Small intestine (tissue), 7 donors: ENCODE data around the gene ABCG5. TPM values are rescaled to one million over a fixed set of nuclear protein-coding genes. Genes with fewer than 3 reads are reported as not detected.
A peak's percentile ranks its signal among the peaks of the same experiment; 100 is the strongest.

Experiments
- DNase-seq, 2 donors: peaks; one replicate each; pipeline versions ENCODE4 v3.0.0 to v3.0.0-alpha.2; 2013
- FAIRE-seq: peaks from 2 replicates; lab custom pipeline; 2012; peaks lifted over from hg19 to GRCh38; lab: Jason Lieb, UNC
- H3K27ac ChIP-seq, 3 donors: one replicate each; pipeline ENCODE4 v1.5.1; 2013; ENCODE audit warnings: low read length in 2 of 3, mild to moderate bottlenecking in 2 of 3, control low read depth in 1 of 3, inconsistent platforms in 1 of 3, low read depth in 1 of 3, moderate library complexity in 1 of 3
- H3K27me3 ChIP-seq, 3 donors: one replicate each; pipeline ENCODE4 v1.6.1; 2013; ENCODE audit warnings: low read length in 3 of 3, inconsistent platforms in 1 of 3; ENCODE audit not compliant: control insufficient read depth in 3 of 3, insufficient read depth in 3 of 3
- H3K36me3 ChIP-seq, 3 donors: one replicate each; pipeline ENCODE4 v1.6.1; 2013; ENCODE audit warnings: low read length in 3 of 3, inconsistent platforms in 1 of 3, low read depth in 1 of 3, mild to moderate bottlenecking in 1 of 3, moderate library complexity in 1 of 3; ENCODE audit not compliant: control insufficient read depth in 3 of 3, insufficient read depth in 2 of 3
- H3K4me1 ChIP-seq, 3 donors: one replicate each; pipeline ENCODE4 v1.6.1; 2013; ENCODE audit warnings: low read length in 2 of 3, inconsistent platforms in 1 of 3, low read depth in 1 of 3, mild to moderate bottlenecking in 1 of 3, moderate library complexity in 1 of 3; ENCODE audit not compliant: control insufficient read depth in 3 of 3, insufficient read depth in 2 of 3
- H3K4me3 ChIP-seq, 3 donors: one replicate each; pipeline ENCODE4 v1.5.1; 2013; ENCODE audit warnings: low read length in 3 of 3, control low read depth in 1 of 3, inconsistent platforms in 1 of 3, low read depth in 1 of 3, mild to moderate bottlenecking in 1 of 3, moderate library complexity in 1 of 3
- H3K9me3 ChIP-seq, 2 donors: one replicate each; pipeline ENCODE4 v1.6.1; 2013; ENCODE audit warnings: low read depth in 1 of 2, low read length in 1 of 2; ENCODE audit not compliant: control insufficient read depth in 2 of 2, insufficient read depth in 1 of 2
- WGBS, 3 donors: extraction: QIAGEN DNeasy Blood & Tissue Kit; methylation state at CpG; one replicate each; pipeline ENCODE4 v1.1.7; 2013; 5-methylcytosine and 5-hydroxymethylcytosine counted together
- polyA plus RNA-seq, 4 donors: library from polyadenylated mRNA; stranded (reverse) in 3 of 4; unstranded in 1 of 4; fragments of 200-250 nt in 3 of 4; fragments of 120-200 nt in 1 of 4; gene quantifications; one replicate each; pipeline versions ENCODE4 v1.2.1 to v1.2.3, GENCODE V29; 2013
- donor health status: healthy with polysubstance abuse.
- donor health status: control.
- donor health status: control.
- donor health status: Bipolar disorder and iron deficiency.
- donor health status: healthy.

The ABCG5 gene
- polyA plus RNA-seq, 4 donors, result 2.3 to 242 (median 126) TPM

DNA sequence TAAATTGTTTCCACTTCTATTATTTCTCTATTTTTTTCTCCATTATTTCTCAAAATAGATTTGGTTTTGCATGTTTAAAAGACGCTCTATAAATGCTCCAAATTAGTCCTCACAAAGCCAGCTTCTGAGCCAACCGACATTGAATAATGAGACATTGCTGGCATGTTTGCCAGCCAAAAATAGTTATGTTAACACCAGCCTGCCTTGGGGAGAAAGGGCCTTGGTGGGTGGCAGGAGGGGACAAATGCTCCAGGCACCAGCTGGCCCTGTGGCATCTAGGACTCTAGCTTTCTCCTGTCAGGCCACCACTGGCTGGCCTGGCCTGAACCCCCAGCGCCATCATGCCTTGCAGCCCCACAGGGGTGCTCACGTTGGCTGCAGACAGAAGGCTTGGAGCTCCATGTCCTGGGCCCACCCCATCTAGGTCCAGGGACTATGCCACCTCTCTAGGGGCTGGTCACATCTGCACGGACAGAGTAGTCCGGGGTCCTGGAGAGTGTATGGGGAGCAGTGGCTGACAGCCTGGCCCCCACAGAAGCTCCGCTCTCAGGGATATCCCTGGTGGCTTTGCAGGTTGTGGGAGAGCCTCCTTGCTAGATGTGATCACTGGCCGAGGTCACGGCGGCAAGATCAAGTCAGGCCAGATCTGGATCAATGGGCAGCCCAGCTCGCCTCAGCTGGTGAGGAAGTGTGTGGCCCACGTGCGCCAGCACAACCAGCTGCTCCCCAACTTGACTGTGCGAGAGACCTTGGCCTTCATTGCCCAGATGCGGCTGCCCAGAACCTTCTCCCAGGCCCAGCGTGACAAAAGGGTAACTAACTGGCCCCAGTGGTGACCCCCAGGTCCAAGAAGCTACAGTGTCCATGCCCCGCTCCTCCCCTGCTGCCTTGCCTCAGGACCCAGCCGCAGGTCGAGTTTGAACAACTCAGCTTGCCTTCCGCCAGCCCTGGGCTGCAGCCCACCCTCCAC is 12.7 kb upstream of the ABCG5 start:
- 91 to 94% (median 92%) methylated on average over 20 of the region's 20 CpGs for WGBS, 3 donors
- Histone ChIP-seq H3K36me3 (peaks cover 0 to 54% (median 16%) of the 10 kb centered on the region in 3 donors), H3K27me3 (peaks cover 0 to 4% (median 0%) of the 10 kb centered on the region in 3 donors), H3K4me3 (no peak overlapping the region), H3K9me3 (no peaks in the 10 kb centered on the region), H3K4me1 (peaks cover 0 to 9% (median 2%) of the 10 kb centered on the region in 3 donors), H3K27ac (no peak overlapping the region)
- DNase-seq (no peak), FAIRE-seq (no peak)

DNA sequence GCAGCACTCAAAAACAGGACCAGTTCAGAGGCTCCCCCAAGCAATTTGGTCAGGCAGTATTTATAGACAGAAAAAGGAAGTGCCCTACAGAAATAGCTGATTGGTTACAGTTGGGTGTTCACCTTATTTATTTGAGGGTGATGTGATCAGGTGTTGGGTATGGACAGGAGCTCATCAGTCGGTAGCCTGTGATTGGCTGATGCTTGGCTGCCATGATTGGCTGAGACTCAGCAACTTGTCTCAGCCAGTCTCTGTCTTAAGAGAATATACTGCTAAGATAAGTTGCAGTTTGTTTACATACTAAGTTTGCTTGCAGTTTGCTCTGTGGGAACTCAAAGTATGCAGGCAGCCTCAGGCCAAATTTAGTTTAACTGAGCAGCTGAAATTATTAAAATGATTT is 9.6 kb upstream of the ABCG5 start:
- 77 to 93% (median 87%) methylated on average over 1 of the region's 1 CpG for WGBS, 3 donors
- Histone ChIP-seq H3K27ac (no peak overlapping the region), H3K4me1 (peaks cover 0 to 25% (median 3%) of the 10 kb centered on the region in 3 donors), H3K9me3 (no peaks in the 10 kb centered on the region), H3K27me3 (no peaks in the 10 kb centered on the region), H3K4me3 (no peak overlapping the region), H3K36me3 (peaks cover 0 to 54% (median 14%) of the 10 kb centered on the region in 3 donors)
- DNase-seq, result no peak
- FAIRE-seq, result no peak

DNA sequence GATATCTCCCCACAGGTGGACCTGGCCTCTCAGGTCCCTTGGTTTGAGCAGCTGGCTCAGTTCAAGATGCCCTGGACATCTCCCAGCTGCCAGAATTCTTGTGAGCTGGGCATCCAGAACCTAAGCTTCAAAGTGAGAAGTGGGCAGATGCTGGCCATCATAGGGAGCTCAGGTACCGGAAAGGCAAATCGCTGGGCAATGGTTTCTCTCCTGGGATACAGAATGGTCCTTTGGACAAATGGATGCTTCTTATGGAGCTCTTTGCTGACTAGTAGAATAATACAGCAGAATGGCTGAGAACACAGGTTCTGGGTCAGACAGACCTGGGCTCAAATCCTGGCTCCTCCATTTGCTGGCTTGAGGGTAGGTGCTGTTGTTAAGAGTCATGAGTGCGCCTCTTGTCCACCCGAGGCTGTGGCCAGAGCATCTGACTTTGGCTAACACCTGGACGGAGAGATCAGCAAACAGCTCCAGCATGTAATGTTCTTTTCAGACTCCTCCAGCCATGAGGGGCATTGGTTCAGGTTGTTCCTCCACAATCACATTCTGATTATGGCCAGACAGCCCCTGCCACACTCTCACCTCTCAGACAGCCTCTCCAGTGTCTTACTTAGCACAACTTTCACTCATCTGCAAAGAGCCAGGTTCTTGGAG is 7.6 kb upstream of the ABCG5 start:
- WGBS, 3 donors, result 89 to 93% (median 89%) methylated on average over 5 of the region's 5 CpGs
- FAIRE-seq (no peak), DNase-seq (no peak)
- no peaks in the 10 kb centered on the region for H3K27me3 ChIP-seq
- H3K27ac ChIP-seq, result peak overlapping the region in 2 of 3 donors; percentile 1 to 2
- H3K4me3 ChIP-seq, result no peak overlapping the region
- H3K4me1 ChIP-seq, result peaks cover 0 to 30% (median 3%) of the 10 kb centered on the region in 3 donors
- peaks cover 0 to 47% (median 12%) of the 10 kb centered on the region in 3 donors for H3K36me3 ChIP-seq
- no peaks in the 10 kb centered on the region for H3K9me3 ChIP-seq

DNA sequence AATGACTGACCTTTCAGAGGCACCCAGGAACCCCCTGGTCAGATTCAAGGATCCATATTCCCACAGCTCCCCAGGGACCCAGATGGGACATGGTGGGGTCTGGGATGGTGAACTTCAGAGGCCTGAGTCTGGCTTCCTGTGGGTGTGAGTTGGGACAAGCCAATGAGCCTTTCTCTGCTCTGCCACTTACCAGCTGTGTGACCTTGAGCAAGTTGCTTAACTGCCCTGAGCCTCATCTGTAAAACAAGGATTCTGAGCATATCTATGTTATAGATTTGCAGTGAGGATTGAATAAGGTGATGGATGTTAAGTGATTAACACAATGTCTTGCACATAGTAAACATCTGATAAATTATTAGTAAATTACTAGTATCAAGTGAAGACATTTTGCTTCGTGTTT is 6.5 kb upstream of the ABCG5 start:
- no peak for FAIRE-seq
- Histone ChIP-seq H3K36me3 (peaks cover 0 to 51% (median 9%) of the 10 kb centered on the region in 3 donors), H3K4me1 (peaks cover 0 to 33% (median 3%) of the 10 kb centered on the region in 3 donors), H3K9me3 (no peaks in the 10 kb centered on the region), H3K27ac (peak overlapping the region in 1 of 3 donors; percentile 52), H3K4me3 (no peak overlapping the region), H3K27me3 (no peaks in the 10 kb centered on the region)
- 78 to 93% (median 86%) methylated on average over 1 of the region's 1 CpG for WGBS, 3 donors
- no peak for DNase-seq

DNA sequence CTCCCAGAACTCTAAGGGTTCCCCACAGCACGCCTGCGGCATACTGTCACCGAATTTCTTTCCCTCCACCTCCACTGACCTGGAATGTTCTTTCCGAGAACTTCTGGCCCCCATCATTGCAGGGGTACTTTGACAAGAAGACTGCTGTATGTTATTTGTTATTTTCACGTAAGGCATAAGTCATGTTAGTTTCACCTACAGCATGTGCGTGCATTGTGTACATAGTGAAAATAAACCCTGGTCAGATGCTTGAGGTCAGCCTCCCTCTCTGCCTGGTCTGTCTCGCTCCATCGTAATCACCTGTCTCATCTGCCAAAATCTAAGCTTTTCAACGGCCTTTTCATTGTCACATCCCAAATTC is 4.2 kb upstream of the ABCG5 start:
- no peak for DNase-seq
- no peaks in the 10 kb centered on the region for H3K27me3 ChIP-seq
- H3K27ac ChIP-seq, result peak overlapping the region in 1 of 3 donors; percentile 2
- FAIRE-seq, result no peak
- peaks cover 0 to 44% (median 3%) of the 10 kb centered on the region in 3 donors for H3K4me1 ChIP-seq
- H3K9me3 ChIP-seq, result no peaks in the 10 kb centered on the region
- H3K4me3 ChIP-seq, result peak overlapping the region in 1 of 3 donors; percentile 80
- peaks cover 0 to 41% (median 6%) of the 10 kb centered on the region in 3 donors for H3K36me3 ChIP-seq
- WGBS, 3 donors, result 84 to 92% (median 89%) methylated on average over 9 of the region's 9 CpGs

DNA sequence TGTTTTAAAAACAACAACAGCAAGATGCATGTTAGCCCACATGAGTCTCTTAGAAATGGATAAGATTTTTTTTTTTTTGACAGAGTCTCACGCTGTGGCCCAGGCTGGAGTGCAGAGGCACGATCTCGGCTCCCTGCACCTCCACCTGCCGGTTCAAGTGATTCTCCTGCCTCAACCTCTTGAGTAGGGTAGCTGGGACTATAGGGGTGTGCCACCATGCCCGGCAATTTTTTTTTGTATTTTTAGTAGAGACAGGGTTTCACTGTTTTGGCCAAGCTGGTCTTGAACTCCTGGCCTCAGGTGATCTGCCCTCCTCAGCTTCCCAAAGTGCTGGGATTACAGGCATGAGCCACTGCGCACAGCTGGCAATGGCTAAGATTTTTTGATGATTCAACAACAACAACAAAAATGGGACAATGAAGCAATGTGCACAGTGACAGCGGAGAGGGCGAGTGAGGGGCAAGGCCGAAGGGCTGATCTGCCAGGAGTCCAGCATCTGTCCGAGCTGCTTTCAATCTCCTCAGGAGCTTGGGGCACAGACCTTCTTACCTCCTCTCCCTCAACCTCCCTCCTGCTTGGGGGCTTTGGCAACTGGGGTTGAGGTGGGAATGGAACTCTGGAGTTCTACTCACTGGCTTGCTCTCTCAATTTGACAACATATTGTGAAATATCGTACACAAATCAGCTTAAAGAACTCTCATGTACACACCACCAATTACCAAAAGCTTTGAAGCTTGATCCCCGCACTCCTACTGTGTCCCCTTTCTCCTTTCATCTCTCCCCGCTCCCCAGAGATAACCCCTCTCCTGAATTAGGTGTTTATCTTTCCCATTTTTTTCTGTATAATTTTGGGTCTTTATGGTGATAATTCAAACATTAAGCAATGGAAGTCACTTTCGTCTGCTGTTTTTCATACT is 3.6 kb upstream of the ABCG5 start:
- H3K4me1 ChIP-seq, result peaks cover 0 to 44% (median 3%) of the 10 kb centered on the region in 3 donors

DNA sequence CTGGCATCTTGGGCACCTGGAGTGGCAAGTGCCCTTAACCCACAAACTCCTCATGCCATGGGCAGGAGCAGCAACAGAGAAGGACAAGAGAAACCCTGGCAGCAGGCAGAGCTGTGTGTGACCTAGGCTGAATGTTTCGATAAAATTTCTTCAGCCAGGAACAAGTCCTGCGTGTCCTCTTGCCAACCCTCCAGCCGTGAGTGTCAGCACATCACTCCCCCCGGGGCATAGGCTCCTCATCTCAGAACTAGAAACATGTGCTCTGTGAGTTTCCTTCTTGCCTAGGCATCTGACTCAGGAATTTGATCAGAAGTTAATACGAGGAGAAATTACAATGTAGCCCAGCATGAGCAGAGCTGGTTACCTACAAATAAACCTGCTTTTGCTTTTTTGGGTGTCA is 2.3 kb upstream of the ABCG5 start:
- FAIRE-seq (no peak), DNase-seq (no peak)
- H3K4me3 ChIP-seq, result peak overlapping the region in 2 of 3 donors; percentile 15 to 80
- WGBS, 3 donors, result 81 to 89% (median 89%) methylated on average over 5 of the region's 5 CpGs
- no peaks in the 10 kb centered on the region for H3K9me3 ChIP-seq
- peaks cover 0 to 32% (median 0%) of the 10 kb centered on the region in 3 donors for H3K4me1 ChIP-seq
- H3K27me3 ChIP-seq, result no peaks in the 10 kb centered on the region
- peaks cover 0 to 30% (median 2%) of the 10 kb centered on the region in 3 donors for H3K36me3 ChIP-seq
- no peak overlapping the region for H3K27ac ChIP-seq

More for the DNA sequence above, 3.6 kb upstream of the ABCG5 start:
- Histone ChIP-seq H3K4me3 (peak overlapping the region in 1 of 3 donors; percentile 80), H3K27ac (peak overlapping the region in 1 of 3 donors; percentile 20), H3K27me3 (no peaks in the 10 kb centered on the region), H3K36me3 (peaks cover 0 to 39% (median 6%) of the 10 kb centered on the region in 3 donors), H3K9me3 (no peaks in the 10 kb centered on the region)
- WGBS, 3 donors, result 92 to 94% (median 93%) methylated on average over 14 of the region's 14 CpGs
- no peak for FAIRE-seq
- DNase-seq, result no peak
